ENCODE measurements around the gene NLRP6. TPM values are rescaled to one million over a fixed set of nuclear protein-coding genes. Genes with fewer than 3 reads are reported as not detected.

NLRP6 gene
- total and polyA plus RNA-seq, 2 of the 4 experiments (the other 2 are of a cell fraction) = not detected

GRCh38 chr11:250740-251299, 27.4 kb upstream of the NLRP6 start:
- BruUV-seq (replicated peaks) = no TSS peak
- in situ Hi-C loops (cut with MboI; ENCODE audit: low sequenced_read_pairs) (no loop called here), intact Hi-C loops (cut with micrococcal nuclease) (loop anchor here (2.0 kb wide), 1 partner anchor 112 kb away; no protein-coding TSS in a partner anchor)

More at GRCh38 chr11:250740-251299, 27.4 kb upstream of the NLRP6 start:
- Histone ChIP-seq H3K9ac (ENCODE audit: low read depth, low read length) (no peak overlapping the region), H4K8ac (ENCODE audit: low read depth in 2 of 2, low read length in 2 of 2) (no peak overlapping the region), H2BK20ac (ENCODE audit: low read depth, low read length) (no peak overlapping the region), H3K14ac (replicated peaks; ENCODE audit: low read depth, low read length) (no peak overlapping the region), H3K79me1 (ENCODE audit: low read depth in 1 of 2, low read length in 2 of 2) (peaks cover 2 to 9% of the 10 kb centered on the region in 2 experiments; a peak in 3 of 4 replicates), H3K4me2 (ENCODE audit: low read depth, low read length) (no peak overlapping the region), H3K23ac (ENCODE audit: low read depth, low read length) (no peak overlapping the region), H3K27ac (ENCODE audit: insufficient read depth, low read length) (no peak overlapping the region), H3K4me1 (ENCODE audit: control insufficient read depth, insufficient read depth, low read length) (no peaks in the 10 kb centered on the region), H4K20me1 (ENCODE audit: insufficient read depth, low read length) (no peaks in the 10 kb centered on the region; the same call in 1 of the 2 replicates), H3K4ac (ENCODE audit: low read depth, low read length) (no peak overlapping the region), H3K56ac (ENCODE audit: extremely low read depth, insufficient read depth, low read length) (no peak overlapping the region), H2AK5ac (ENCODE audit: low read depth, low read length) (no peak overlapping the region), H2BK120ac (ENCODE audit: low read depth, low read length) (no peak overlapping the region), H2AFZ (replicated peaks; ENCODE audit: low read length, poor library complexity) (peak overlapping the region; percentile 28), H4K5ac (ENCODE audit: low read depth, low read length) (no peak overlapping the region), H2BK5ac (ENCODE audit: low read depth, low read length, poor library complexity, severe bottlenecking) (no peak overlapping the region), H2AK9ac (replicated peaks; ENCODE audit: low read depth, low read length, poor library complexity) (no peak overlapping the region), H3K36me3 (ENCODE audit: control insufficient read depth, insufficient read depth, low read length) (peaks cover 50% of the 10 kb centered on the region), H4K91ac (ENCODE audit: insufficient read depth, low read depth, low read length) (no peak overlapping the region), H3K27me3 (ENCODE audit: control insufficient read depth, insufficient read depth, low read length) (no peaks in the 10 kb centered on the region), H3K9me1 (ENCODE audit: insufficient read depth, low read length) (no peaks in the 10 kb centered on the region), H2BK15ac (ENCODE audit: low read depth, low read length) (no peak overlapping the region), H3K9me3 (ENCODE audit: control insufficient read depth, insufficient read depth, low read length) (no peaks in the 10 kb centered on the region), H3K4me3 (ENCODE audit: insufficient read depth, low read depth, low read length) (no peak overlapping the region), H3K18ac (ENCODE audit: low read depth, low read length) (no peak overlapping the region)
- no peak for TF ChIP-seq CHD1 (IDR thresholded peaks at IDR 0.05; ENCODE audit: low read depth, low read length)
- peak; percentile 72 for TF ChIP-seq SMC3 (IDR thresholded peaks at IDR 0.05; ENCODE audit: low read depth, low read length)
- no peak for TF ChIP-seq POLR2A (IDR thresholded peaks at IDR 0.05; ENCODE audit: low read depth, low read length)
- TF ChIP-seq BHLHE40 (IDR thresholded peaks at IDR 0.05; ENCODE audit: low read depth, low read length) = no peak
- TF ChIP-seq RAD21 (IDR thresholded peaks at IDR 0.05; ENCODE audit: low read length) = peak; percentile 67
- peak; percentile 58 for TF ChIP-seq CTCF (conservative IDR thresholded peaks at IDR 0.05; ENCODE audit: low read depth, low read length)
- TF ChIP-seq NFE2L2 (IDR thresholded peaks at IDR 0.05; ENCODE audit: low read depth, low read length) = no peak
- no peak for TF ChIP-seq CEBPB (IDR thresholded peaks at IDR 0.05; ENCODE audit: low read depth, low read length)
- WGBS, 2 experiments (ENCODE audit: extremely low coverage in 2 of 2, insufficient read length in 1 of 2) = 72% methylated on average over 7 of the region's 10 CpGs; no CpG with 5 or more reads in 1 of the 2 experiments
- DNase-seq (peak; percentile 42), ATAC-seq (ENCODE audit: low read depth) (peak; percentile 92)
- ChIA-PET POLR2A (ENCODE audit: unreplicated experiment) (interaction anchor here (0.6 to 0.8 kb wide), 2 partner anchors 18 to 156 kb away, joined by 3 read pairs; no protein-coding TSS in a partner anchor), CTCF (interaction anchor here (0.9 to 1.4 kb wide), 5 partner anchors 9 to 112 kb away, joined by 3 to 10 read pairs (median 4); no protein-coding TSS in a partner anchor)
- dilution Hi-C loops (cut with HindIII; ENCODE audit: low sequenced_read_pairs, unreplicated experiment) = no loop called here
